22Rv1 (cell line): ENCODE measurements around the gene GLG1.
"Not testable (repeated sequence)": the region's sequence is repeated elsewhere in the genome, so short reads cannot be mapped to it uniquely, and the experiment has no call there.

ENCODE experiments used
- H3K27ac ChIP-seq: fragments of 450-650 bp; 2 replicates; pipeline ENCODE4 v1.5.1; 2017

GLG1 gene

GRCh38 chr16:74410057-74410957 is 196.6 kb downstream of the GLG1 start:
- H3K27ac ChIP-seq, result not testable (repeated sequence)

GRCh38 chr16:74409185-74409981 is 197.5 kb downstream of the GLG1 start:
- H3K27ac ChIP-seq, result not testable (repeated sequence)

GRCh38 chr16:74407362-74407705 is 199.6 kb downstream of the GLG1 start:
- not testable (repeated sequence) for H3K27ac ChIP-seq

GRCh38 chr16:74406600-74407361 is 200.1 kb downstream of the GLG1 start:
- not testable (repeated sequence) for H3K27ac ChIP-seq

GRCh38 chr16:74404148-74404933 is 202.6 kb downstream of the GLG1 start:
- not testable (repeated sequence) for H3K27ac ChIP-seq

- not testable (repeated sequence) for H3K27ac ChIP-seq
Measured at GRCh38 chr16:74400238-74400637, 206.7 kb downstream of the GLG1 start.

- H3K27ac ChIP-seq, result not testable (repeated sequence)
Measured at GRCh38 chr16:74398212-74398895, 208.6 kb downstream of the GLG1 start.
